Measurements from ENCODE around the gene CEACAM19. TPM values are rescaled to one million over a fixed set of nuclear protein-coding genes. Genes with fewer than 3 reads are reported as not detected.

Gene CEACAM19
- total and polyA plus RNA-seq, 2 of the 8 experiments (the other 6 are each of a cell fraction or from before 2014, with no cell fraction given) = 3.1 to 3.4 TPM

DNA sequence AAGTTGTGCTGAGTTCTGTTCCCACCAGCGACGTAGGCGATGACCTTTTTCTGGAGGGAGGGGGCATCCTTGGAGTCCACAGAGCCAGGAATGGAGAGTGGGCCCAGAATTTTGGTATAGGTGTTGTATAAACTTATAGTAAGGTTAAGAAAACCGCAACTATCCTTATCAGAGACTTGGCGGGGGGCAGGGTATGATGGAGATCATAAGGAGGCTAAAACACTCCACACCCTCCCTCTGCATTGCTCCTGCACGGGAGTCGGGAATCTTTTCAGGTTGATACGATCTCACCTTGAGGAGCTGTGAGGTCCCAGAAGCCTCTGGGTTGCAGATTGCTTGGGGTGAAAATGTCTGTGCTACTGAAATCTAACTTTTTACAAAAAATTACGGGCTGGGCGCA is 6.3 kb upstream of the CEACAM19 start:
- Histone ChIP-seq H3K9ac (replicated peaks in 1 of 4; ENCODE audit: extremely low read depth in 1 of 4, low read depth in 3 of 4, low read length in 3 of 4) (no peak overlapping the region), H3K18ac (ENCODE audit: extremely low read depth, low read length) (no peak overlapping the region), H3K27me3 (replicated peaks in 1 of 4; ENCODE audit: control insufficient read depth in 3 of 4, extremely low read depth in 1 of 4, insufficient read depth in 3 of 4, low read length in 3 of 4) (no peaks in the 10 kb centered on the region), H3K79me1 (ENCODE audit: low read depth, low read length) (no peaks in the 10 kb centered on the region), H4K20me1 (replicated peaks in 1 of 2; ENCODE audit: control insufficient read depth in 1 of 2, insufficient read depth in 2 of 2, low read length in 2 of 2) (no peaks in the 10 kb centered on the region), H3K27ac (ENCODE audit: low read depth, low read length) (no peak overlapping the region), H3K36me3 (ENCODE audit: control insufficient read depth in 2 of 4, insufficient read depth in 4 of 4, low read length in 3 of 4) (peaks cover 2 to 21% (median 5%) of the 10 kb centered on the region in 4 experiments; a peak in 5 of 8 replicates), H2BK5ac (ENCODE audit: low read depth, low read length) (no peak overlapping the region), H2BK15ac (ENCODE audit: low read length) (no peak overlapping the region), H2BK20ac (ENCODE audit: low read length) (no peak overlapping the region), H2BK120ac (replicated peaks; ENCODE audit: low read depth, low read length) (no peak overlapping the region), H2BK12ac (ENCODE audit: low read depth, low read length) (no peak overlapping the region), H3K4ac (replicated peaks; ENCODE audit: insufficient read length, low read depth, low read length) (no peak overlapping the region), H4K5ac (ENCODE audit: insufficient read length, low read depth, low read length) (no peak overlapping the region), H2AK5ac (ENCODE audit: low read depth, low read length) (no peak overlapping the region), H4K8ac (ENCODE audit: extremely low read depth, insufficient read depth, low read length) (no peak overlapping the region), H3K4me3 (ENCODE audit: extremely low read depth in 1 of 4, insufficient read depth in 2 of 4, low read depth in 3 of 4, low read length in 4 of 4) (no peak overlapping the region), H3K56ac (replicated peaks; ENCODE audit: insufficient read length, low read depth, low read length) (no peak overlapping the region), H3K23me2 (ENCODE audit: low read depth, low read length) (no peaks in the 10 kb centered on the region), H4K91ac (replicated peaks; ENCODE audit: insufficient read length, low read length) (no peak overlapping the region), H3K4me2 (ENCODE audit: insufficient read depth in 1 of 2, low read depth in 2 of 2, low read length in 2 of 2) (no peak overlapping the region), H3K23ac (ENCODE audit: insufficient read length) (no peak overlapping the region), H3K79me2 (ENCODE audit: control insufficient read depth in 1 of 2, insufficient read depth in 2 of 2, low read length in 2 of 2) (no peaks in the 10 kb centered on the region), H3K4me1 (replicated peaks in 1 of 4; ENCODE audit: control insufficient read depth in 3 of 4, insufficient read depth in 4 of 4, low read length in 3 of 4) (no peaks in the 10 kb centered on the region; a peak in 2 of 7 replicates), H3K14ac (ENCODE audit: insufficient read length) (no peak overlapping the region), H2AFZ (ENCODE audit: low read length) (no peak overlapping the region), H3K9me3 (ENCODE audit: insufficient read depth in 2 of 2, low read depth in 1 of 2, low read length in 1 of 2) (no peaks in the 10 kb centered on the region)
- POLR2A ChIA-PET (ENCODE audit: partially characterized antibody) = interaction anchor here (2.5 kb wide), 1 partner anchor 8 kb away, joined by 8 read pairs; no protein-coding TSS in a partner anchor
- no peak for DNase-seq (ENCODE audit: low read depth in 1 of 2, low spot score in 2 of 2)
- TF ChIP-seq BRCA1 (IDR thresholded peaks at IDR 0.05; ENCODE audit: low read depth, low read length) (no peak), TAF7 (optimal IDR thresholded peaks at IDR 0.05; ENCODE audit: borderline replicate concordance, low read depth, low read length) (no peak), JUN (IDR thresholded peaks at IDR 0.05; ENCODE audit: low read depth, low read length) (no peak), RFX5 (IDR thresholded peaks at IDR 0.05; ENCODE audit: borderline replicate concordance, low read depth, low read length) (no peak), CTBP2 (IDR thresholded peaks at IDR 0.05; ENCODE audit: borderline replicate concordance, insufficient read depth, insufficient read length, low read length) (no peak), FOSL1 (IDR thresholded peaks at IDR 0.05; ENCODE audit: insufficient read depth, low read depth, low read length) (no peak), SIX5 (IDR thresholded peaks at IDR 0.05; ENCODE audit: low read depth, low read length) (no peak), SAP30 (IDR thresholded peaks at IDR 0.05; ENCODE audit: insufficient read depth, insufficient replicate concordance, low read length) (no peak), POLR2A (IDR thresholded peaks at IDR 0.05; ENCODE audit: control extremely low read depth in 1 of 2, low read depth in 2 of 2, low read length in 2 of 2) (no peak), SP2 (IDR thresholded peaks at IDR 0.05; ENCODE audit: low read length) (no peak)
- WGBS, 2 experiments (ENCODE audit: extremely low coverage in 1 of 2, insufficient coverage in 1 of 2, insufficient read length in 1 of 2, insufficient replicate concordance in 2 of 2, low coverage in 1 of 2, low lambda C conversion rate in 2 of 2, missing lambda C conversion rate in 1 of 2) = 96% methylated on average over 10 of the region's 10 CpGs; no CpG with 5 or more reads in 1 of the 2 experiments
- CTCF ChIA-PET (ENCODE audit: partially characterized antibody) = interaction anchor here (1.2 to 5.6 kb wide), 2 partner anchors 82 to 94 kb away, joined by 4 to 32 read pairs; no protein-coding TSS in a partner anchor
- no peak for FAIRE-seq
